ENCODE results near the gene SPTLC2.

The SPTLC2 gene

GRCh38 chr14:77485901-77486678, 130.3 kb downstream of the SPTLC2 start:
- Histone ChIP-seq H3K9ac (ENCODE audit: low read depth, low read length, poor library complexity, severe bottlenecking) (no peak overlapping the region), H3K9me2 (replicated peaks; ENCODE audit: low read depth, low read length) (no peaks in the 10 kb centered on the region), H2AFZ (ENCODE audit: low read length) (no peak overlapping the region), H3F3A (ENCODE audit: low read depth) (no peaks in the 10 kb centered on the region), H3K4me3 (ENCODE audit: low read length, poor library complexity, severe bottlenecking) (no peak overlapping the region), H3K4me1 (ENCODE audit: insufficient read depth, low read length, poor library complexity, severe bottlenecking) (no peaks in the 10 kb centered on the region), H3K9me3 (ENCODE audit: insufficient read depth, low read depth, low read length) (no peaks in the 10 kb centered on the region), H4K20me1 (ENCODE audit: insufficient read depth, low read length, poor library complexity, severe bottlenecking) (no peaks in the 10 kb centered on the region), H3K27me3 (ENCODE audit: insufficient read depth, low read length, poor library complexity, severe bottlenecking) (no peaks in the 10 kb centered on the region), H3K4me2 (ENCODE audit: low read depth, low read length, poor library complexity, severe bottlenecking) (no peak overlapping the region), H3K79me2 (ENCODE audit: insufficient read depth, low read length) (no peaks in the 10 kb centered on the region), H3K36me3 (ENCODE audit: insufficient read depth, low read length) (no peaks in the 10 kb centered on the region)
- no peak for TF ChIP-seq EZH2phosphoT487 (IDR thresholded peaks at IDR 0.05; ENCODE audit: borderline replicate concordance)

- H3K9ac ChIP-seq (ENCODE audit: low read depth, low read length, poor library complexity, severe bottlenecking) = no peak overlapping the region
- no peaks in the 10 kb centered on the region for H4K20me1 ChIP-seq (ENCODE audit: insufficient read depth, low read length, poor library complexity, severe bottlenecking)
- H3K27me3 ChIP-seq (ENCODE audit: insufficient read depth, low read length, poor library complexity, severe bottlenecking) = no peaks in the 10 kb centered on the region
- no peak overlapping the region for H3K4me2 ChIP-seq (ENCODE audit: low read depth, low read length, poor library complexity, severe bottlenecking)
- no peak overlapping the region for H2AFZ ChIP-seq (ENCODE audit: low read length)
- no peaks in the 10 kb centered on the region for H3F3A ChIP-seq (ENCODE audit: low read depth)
- H3K4me1 ChIP-seq (ENCODE audit: insufficient read depth, low read length, poor library complexity, severe bottlenecking) = no peaks in the 10 kb centered on the region
- H3K9me3 ChIP-seq (ENCODE audit: insufficient read depth, low read depth, low read length) = no peaks in the 10 kb centered on the region
- H3K79me2 ChIP-seq (ENCODE audit: insufficient read depth, low read length) = no peaks in the 10 kb centered on the region
- no peak overlapping the region for H3K4me3 ChIP-seq (ENCODE audit: low read length, poor library complexity, severe bottlenecking)
- H3K36me3 ChIP-seq (ENCODE audit: insufficient read depth, low read length) = no peaks in the 10 kb centered on the region
- TF ChIP-seq CTCF (conservative IDR thresholded peaks at IDR 0.05; ENCODE audit: low read length) (no peak), EZH2phosphoT487 (IDR thresholded peaks at IDR 0.05; ENCODE audit: borderline replicate concordance) (no peak)
- no peaks in the 10 kb centered on the region for H3K9me2 ChIP-seq (replicated peaks; ENCODE audit: low read depth, low read length)
Observed at GRCh38 chr14:77485256-77485655, 131.2 kb downstream of the SPTLC2 start.

GRCh38 chr14:77482422-77482821, 134.0 kb downstream of the SPTLC2 start:
- H2AFZ ChIP-seq (ENCODE audit: low read length) = no peak overlapping the region
- TF ChIP-seq EZH2phosphoT487 (IDR thresholded peaks at IDR 0.05; ENCODE audit: borderline replicate concordance) (no peak), CTCF (conservative IDR thresholded peaks at IDR 0.05; ENCODE audit: low read length) (no peak)

GRCh38 chr14:77478796-77479195, 137.6 kb downstream of the SPTLC2 start:
- no peaks in the 10 kb centered on the region for H3K9me3 ChIP-seq (ENCODE audit: insufficient read depth, low read depth, low read length)
- no peak overlapping the region for H2AFZ ChIP-seq (ENCODE audit: low read length)
- H3K27me3 ChIP-seq (ENCODE audit: insufficient read depth, low read length, poor library complexity, severe bottlenecking) = no peaks in the 10 kb centered on the region
- H3K4me2 ChIP-seq (ENCODE audit: low read depth, low read length, poor library complexity, severe bottlenecking) = no peak overlapping the region
- H3K4me1 ChIP-seq (ENCODE audit: insufficient read depth, low read length, poor library complexity, severe bottlenecking) = no peaks in the 10 kb centered on the region
- no peaks in the 10 kb centered on the region for H3F3A ChIP-seq (ENCODE audit: low read depth)
- H3K36me3 ChIP-seq (ENCODE audit: insufficient read depth, low read length) = no peaks in the 10 kb centered on the region
- no peaks in the 10 kb centered on the region for H3K79me2 ChIP-seq (ENCODE audit: insufficient read depth, low read length)
- H4K20me1 ChIP-seq (ENCODE audit: insufficient read depth, low read length, poor library complexity, severe bottlenecking) = no peaks in the 10 kb centered on the region
- H3K4me3 ChIP-seq (ENCODE audit: low read length, poor library complexity, severe bottlenecking) = no peak overlapping the region
- no peaks in the 10 kb centered on the region for H3K9me2 ChIP-seq (replicated peaks; ENCODE audit: low read depth, low read length)
- no peak overlapping the region for H3K9ac ChIP-seq (ENCODE audit: low read depth, low read length, poor library complexity, severe bottlenecking)
- no peak for TF ChIP-seq CTCF (conservative IDR thresholded peaks at IDR 0.05; ENCODE audit: low read length)
- TF ChIP-seq EZH2phosphoT487 (IDR thresholded peaks at IDR 0.05; ENCODE audit: borderline replicate concordance) = no peak

More at GRCh38 chr14:77482422-77482821, 134.0 kb downstream of the SPTLC2 start:
- Histone ChIP-seq H3K4me3 (ENCODE audit: low read length, poor library complexity, severe bottlenecking) (no peak overlapping the region), H3K9me3 (ENCODE audit: insufficient read depth, low read depth, low read length) (no peaks in the 10 kb centered on the region), H3K4me2 (ENCODE audit: low read depth, low read length, poor library complexity, severe bottlenecking) (no peak overlapping the region), H3K36me3 (ENCODE audit: insufficient read depth, low read length) (no peaks in the 10 kb centered on the region), H3K9me2 (replicated peaks; ENCODE audit: low read depth, low read length) (no peaks in the 10 kb centered on the region), H3K79me2 (ENCODE audit: insufficient read depth, low read length) (no peaks in the 10 kb centered on the region), H3K4me1 (ENCODE audit: insufficient read depth, low read length, poor library complexity, severe bottlenecking) (no peaks in the 10 kb centered on the region), H3K9ac (ENCODE audit: low read depth, low read length, poor library complexity, severe bottlenecking) (no peak overlapping the region), H4K20me1 (ENCODE audit: insufficient read depth, low read length, poor library complexity, severe bottlenecking) (no peaks in the 10 kb centered on the region), H3K27me3 (ENCODE audit: insufficient read depth, low read length, poor library complexity, severe bottlenecking) (no peaks in the 10 kb centered on the region), H3F3A (ENCODE audit: low read depth) (no peaks in the 10 kb centered on the region)
